ENCODE data around the gene CLEC12A. TPM values are rescaled to one million over a fixed set of nuclear protein-coding genes. Genes with fewer than 3 reads are reported as not detected.

Gene CLEC12A
- total RNA-seq, 2 donors from 2014 or later, result 0.59 to 0.72 TPM

GRCh38 chr12:9931245-9931644 lies 40.0 kb upstream of the CLEC12A start:
- DNase-seq, result no peak
- no peak for TF ChIP-seq CTCF (IDR thresholded peaks at IDR 0.05)
- H3K4me3 ChIP-seq, result no peak overlapping the region
- intact Hi-C loops (cut with DNase I), result no loop called here
- no peaks in the 10 kb centered on the region for H3K27me3 ChIP-seq
- no peaks in the 10 kb centered on the region for H3K9me3 ChIP-seq
- H3K9ac ChIP-seq (ENCODE audit: low read depth in 2 of 2, low read length in 2 of 2), result no peak overlapping the region
- H3K36me3 ChIP-seq, result no peaks in the 10 kb centered on the region
- H3K4me1 ChIP-seq, result no peaks in the 10 kb centered on the region
- H3K27ac ChIP-seq, result no peak overlapping the region

GRCh38 chr12:9932270-9932669 lies 38.9 kb upstream of the CLEC12A start, which contains the start of gene CLEC2A:
CLEC2A (minus strand) TSS chr12:9932370; CDS start chr12:9932329, 41 bp downstream.
- Histone ChIP-seq H3K4me1 (no peaks in the 10 kb centered on the region), H3K9me3 (no peaks in the 10 kb centered on the region), H3K36me3 (no peaks in the 10 kb centered on the region), H3K27ac (no peak within 1 kb of the TSS), H3K9ac (ENCODE audit: low read depth in 2 of 2, low read length in 2 of 2) (no peak within 1 kb of the TSS), H3K27me3 (no peaks in the 10 kb centered on the region), H3K4me3 (no peak within 1 kb of the TSS)
- no peak for DNase-seq
- no peak for TF ChIP-seq CTCF (IDR thresholded peaks at IDR 0.05)
- intact Hi-C loops (cut with DNase I), result no loop called here

GRCh38 chr12:9933958-9934357 lies 37.3 kb upstream of the CLEC12A start:
- H3K9ac ChIP-seq (ENCODE audit: low read depth in 2 of 2, low read length in 2 of 2), result no peak overlapping the region
- intact Hi-C loops (cut with DNase I), result no loop called here
- DNase-seq, result no peak
- no peaks in the 10 kb centered on the region for H3K27me3 ChIP-seq
- H3K4me1 ChIP-seq, result no peaks in the 10 kb centered on the region
- no peak overlapping the region for H3K4me3 ChIP-seq
- no peak overlapping the region for H3K27ac ChIP-seq
- no peak for TF ChIP-seq CTCF (IDR thresholded peaks at IDR 0.05)
- H3K9me3 ChIP-seq, result no peaks in the 10 kb centered on the region
- H3K36me3 ChIP-seq, result no peaks in the 10 kb centered on the region

GRCh38 chr12:9935026-9935425 lies 36.2 kb upstream of the CLEC12A start:
- no peak for TF ChIP-seq CTCF (IDR thresholded peaks at IDR 0.05)
- Histone ChIP-seq H3K9ac (ENCODE audit: low read depth in 2 of 2, low read length in 2 of 2) (no peak overlapping the region), H3K4me3 (no peak overlapping the region), H3K4me1 (no peaks in the 10 kb centered on the region), H3K9me3 (no peaks in the 10 kb centered on the region), H3K27ac (no peak overlapping the region), H3K36me3 (no peaks in the 10 kb centered on the region), H3K27me3 (no peaks in the 10 kb centered on the region)
- intact Hi-C loops (cut with DNase I), result no loop called here
- no peak for DNase-seq

- Histone ChIP-seq H3K27me3 (no peaks in the 10 kb centered on the region), H3K36me3 (no peaks in the 10 kb centered on the region), H3K4me3 (no peak overlapping the region), H3K9ac (ENCODE audit: low read depth in 2 of 2, low read length in 2 of 2) (no peak overlapping the region), H3K9me3 (no peaks in the 10 kb centered on the region), H3K27ac (no peak overlapping the region), H3K4me1 (no peaks in the 10 kb centered on the region)
- DNase-seq, result no peak
- no peak for TF ChIP-seq CTCF (IDR thresholded peaks at IDR 0.05)
- intact Hi-C loops (cut with DNase I), result no loop called here
Observed at GRCh38 chr12:9936591-9936990, 34.6 kb upstream of the CLEC12A start.

- Histone ChIP-seq H3K27me3 (no peaks in the 10 kb centered on the region), H3K4me1 (no peaks in the 10 kb centered on the region), H3K9me3 (no peaks in the 10 kb centered on the region), H3K4me3 (no peak overlapping the region), H3K9ac (ENCODE audit: low read depth in 2 of 2, low read length in 2 of 2) (no peak overlapping the region), H3K27ac (no peak overlapping the region), H3K36me3 (no peaks in the 10 kb centered on the region)
- intact Hi-C loops (cut with DNase I), result no loop called here
- no peak for TF ChIP-seq CTCF (IDR thresholded peaks at IDR 0.05)
- DNase-seq, result no peak
Observed at GRCh38 chr12:9940375-9940774, 30.8 kb upstream of the CLEC12A start.

Data from colonic mucosa (tissue), 4 donors.